Osteocyte (in vitro differentiated cells): ENCODE results near the gene SMAD5. TPM values are rescaled to one million over a fixed set of nuclear protein-coding genes. Genes with fewer than 3 reads are reported as not detected.

Source experiments
- DNase-seq: peaks from one replicate; pipeline ENCODE4 v3.0.0; 2021; ENCODE audit warnings: mixed read lengths; ENCODE audit not compliant: unreplicated experiment; ENCODE audit errors: extremely low spot score
- H3K27ac Mint-ChIP-seq: one replicate; pipeline ENCODE4 v1.8.0; 2021; ENCODE audit warnings: mild to moderate bottlenecking, mixed read lengths; ENCODE audit not compliant: unreplicated experiment
- H3K27me3 Mint-ChIP-seq: one replicate; pipeline ENCODE4 v1.8.0; 2021; ENCODE audit warnings: mixed read lengths; ENCODE audit not compliant: unreplicated experiment
- H3K36me3 Mint-ChIP-seq: one replicate; pipeline ENCODE4 v1.8.0; 2021; ENCODE audit warnings: mixed read lengths; ENCODE audit not compliant: unreplicated experiment
- H3K4me1 Mint-ChIP-seq: one replicate; pipeline ENCODE4 v1.8.0; 2021; ENCODE audit warnings: mixed read lengths; ENCODE audit not compliant: unreplicated experiment
- H3K4me3 Mint-ChIP-seq: one replicate; pipeline ENCODE4 v1.8.0; 2021; ENCODE audit warnings: mild to moderate bottlenecking, moderate library complexity, mixed read lengths; ENCODE audit not compliant: unreplicated experiment
- H3K9me3 Mint-ChIP-seq: one replicate; pipeline ENCODE4 v1.8.0; 2021; ENCODE audit warnings: mixed read lengths; ENCODE audit not compliant: unreplicated experiment
- CTCF ChIP-seq: fragments of 200-600 bp; sonication (generic); IDR thresholded peaks from 2 replicates; pipeline ENCODE4 v1.5.0; 2021; ENCODE audit warnings: antibody characterized with exemption, mild to moderate bottlenecking, moderate library complexity
- long read RNA-seq: library from polyadenylated mRNA; unstranded; transcript quantifications from one replicate; pipeline ENCODE4 v2.0.0, GENCODE V29; 2021
- total RNA-seq: library from RNA; stranded (reverse); gene quantifications from 2 replicates; pipeline ENCODE4 v1.2.1, GENCODE V29; 2021

SMAD5 gene
- total RNA-seq, result 62.7 and 63.2 TPM in 2 replicates
- long read RNA-seq, full-length matches to known transcripts, result 47 of 76 reads
- long read RNA-seq, partial matches to known transcripts, result 11 of 76 reads
- long read RNA-seq, other reads (novel, unspliced or antisense), result 18 of 76 reads

GRCh38 chr5:136132557-136133221 is at the start of gene SMAD5:
Gene SMAD5, plus strand, starts transcription at chr5:136132845. Its CDS starts 20,916 bp downstream, at chr5:136153761.
- Mint-ChIP-seq H3K27ac (peak within 1 kb of the TSS; percentile 95), H3K9me3 (no peaks in the 10 kb centered on the region), H3K36me3 (peaks cover 2% of the 10 kb centered on the region), H3K27me3 (peaks cover 25% of the 10 kb centered on the region), H3K4me3 (peak within 1 kb of the TSS; percentile 92), H3K4me1 (peaks cover 35% of the 10 kb centered on the region)
- DNase-seq, result peak; percentile 99
- no peak for TF ChIP-seq CTCF

GRCh38 chr5:136084698-136085097 is 47.9 kb upstream of the SMAD5 start:
- H3K4me3 Mint-ChIP-seq, result no peak overlapping the region
- no peaks in the 10 kb centered on the region for H3K36me3 Mint-ChIP-seq
- no peaks in the 10 kb centered on the region for H3K9me3 Mint-ChIP-seq
- no peak for TF ChIP-seq CTCF
- H3K27me3 Mint-ChIP-seq, result peaks cover 15% of the 10 kb centered on the region
- no peaks in the 10 kb centered on the region for H3K4me1 Mint-ChIP-seq
- no peak overlapping the region for H3K27ac Mint-ChIP-seq
- no peak for DNase-seq

DNA sequence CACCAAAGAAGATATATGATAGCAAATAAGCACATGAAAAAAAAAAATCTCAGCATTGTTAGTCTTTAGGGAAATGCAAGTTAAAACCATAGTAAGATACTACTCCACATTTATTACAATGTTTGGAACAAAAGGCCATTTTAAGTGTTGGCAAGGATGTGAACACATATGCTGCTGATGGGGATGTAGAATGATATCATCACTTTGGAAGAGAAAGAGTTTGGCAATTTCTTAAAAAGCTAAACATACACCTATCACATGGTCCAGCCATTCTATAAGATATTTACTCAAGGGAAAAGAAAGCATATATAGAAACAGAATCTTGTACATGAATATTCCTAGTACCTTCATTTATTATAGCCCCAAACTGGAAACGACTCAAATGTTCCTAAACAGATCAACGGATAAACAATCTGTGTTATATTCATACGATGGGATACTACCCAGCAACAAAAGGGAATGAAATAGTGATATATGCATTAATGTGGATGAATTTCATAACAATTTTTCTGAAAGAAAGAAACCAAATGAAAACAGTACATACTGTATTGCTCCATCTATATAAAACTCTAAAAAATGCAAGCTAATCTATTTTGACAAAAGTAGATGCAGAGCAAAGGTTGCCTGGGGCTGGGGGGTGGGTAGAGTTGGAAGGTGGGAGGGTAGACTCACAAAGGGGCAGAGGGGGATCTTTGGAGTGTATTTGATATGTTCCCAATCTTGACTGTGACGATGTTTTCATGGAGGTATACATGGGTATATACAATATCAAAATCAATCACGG is 45.7 kb upstream of the SMAD5 start:
- H3K27ac Mint-ChIP-seq, result no peak overlapping the region
- H3K27me3 Mint-ChIP-seq, result peaks cover 18% of the 10 kb centered on the region
- H3K9me3 Mint-ChIP-seq, result no peaks in the 10 kb centered on the region
- H3K4me1 Mint-ChIP-seq, result no peaks in the 10 kb centered on the region
- no peak for TF ChIP-seq CTCF
- no peak overlapping the region for H3K4me3 Mint-ChIP-seq
- no peaks in the 10 kb centered on the region for H3K36me3 Mint-ChIP-seq
- no peak for DNase-seq

- Mint-ChIP-seq H3K4me3 (no peak overlapping the region), H3K27ac (no peak overlapping the region), H3K9me3 (no peaks in the 10 kb centered on the region), H3K4me1 (no peaks in the 10 kb centered on the region), H3K27me3 (peaks cover 23% of the 10 kb centered on the region), H3K36me3 (no peaks in the 10 kb centered on the region)
- DNase-seq, result no peak
- no peak for TF ChIP-seq CTCF
Measured at GRCh38 chr5:136087961-136088871, 44.4 kb upstream of the SMAD5 start.
